ENCODE data around the gene RAB15.

GRCh38 chr14:64906022-64906421, 66.1 kb downstream of the RAB15 start:
- TF ChIP-seq, protein P1, sequence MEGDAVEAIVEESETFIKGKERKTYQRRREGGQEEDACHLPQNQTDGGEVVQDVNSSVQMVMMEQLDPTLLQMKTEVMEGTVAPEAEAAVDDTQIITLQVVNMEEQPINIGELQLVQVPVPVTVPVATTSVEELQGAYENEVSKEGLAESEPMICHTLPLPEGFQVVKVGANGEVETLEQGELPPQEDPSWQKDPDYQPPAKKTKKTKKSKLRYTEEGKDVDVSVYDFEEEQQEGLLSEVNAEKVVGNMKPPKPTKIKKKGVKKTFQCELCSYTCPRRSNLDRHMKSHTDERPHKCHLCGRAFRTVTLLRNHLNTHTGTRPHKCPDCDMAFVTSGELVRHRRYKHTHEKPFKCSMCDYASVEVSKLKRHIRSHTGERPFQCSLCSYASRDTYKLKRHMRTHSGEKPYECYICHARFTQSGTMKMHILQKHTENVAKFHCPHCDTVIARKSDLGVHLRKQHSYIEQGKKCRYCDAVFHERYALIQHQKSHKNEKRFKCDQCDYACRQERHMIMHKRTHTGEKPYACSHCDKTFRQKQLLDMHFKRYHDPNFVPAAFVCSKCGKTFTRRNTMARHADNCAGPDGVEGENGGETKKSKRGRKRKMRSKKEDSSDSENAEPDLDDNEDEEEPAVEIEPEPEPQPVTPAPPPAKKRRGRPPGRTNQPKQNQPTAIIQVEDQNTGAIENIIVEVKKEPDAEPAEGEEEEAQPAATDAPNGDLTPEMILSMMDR (IDR thresholded peaks at IDR 0.05; ENCODE audit: extremely low read depth in 1 of 2, insufficient read depth in 1 of 2, low read depth in 1 of 2, low read length in 2 of 2), result no peak
- TF ChIP-seq POLR2AphosphoS5 (IDR thresholded peaks at IDR 0.05; ENCODE audit: insufficient read depth, low read depth, low read length), result no peak
- no peak for TF ChIP-seq POLR2A (IDR thresholded peaks at IDR 0.05; ENCODE audit: low read depth, low read length)
- no peak for TF ChIP-seq EZH2 (IDR thresholded peaks at IDR 0.05; ENCODE audit: borderline replicate concordance, low read depth, low read length, severe bottlenecking)
- TF ChIP-seq JUN (IDR thresholded peaks at IDR 0.05; ENCODE audit: borderline replicate concordance, insufficient read depth, insufficient read length, low read depth), result no peak
- no peak for TF ChIP-seq MYC (IDR thresholded peaks at IDR 0.05; ENCODE audit: low read depth, low read length)

Data from endothelial cell of umbilical vein (primary cell).